Motor neuron (in vitro differentiated cells): Measurements from ENCODE around the gene FAM98A. TPM values are rescaled to one million over a fixed set of nuclear protein-coding genes. Genes with fewer than 3 reads are reported as not detected.

Experiments used
- ATAC-seq, 8 experiments: fragments of 200-7000 bp; cut with Tn5 transposase; replicated peaks in 6 of 8; 2 replicates each; pipeline ENCODE4 v1.8.0; 2021; ENCODE audit warnings: mild to moderate bottlenecking in 8 of 8, moderate library complexity in 8 of 8
- H3K27ac ChIP-seq, 2 donors: fragments of 250-450 bp; sonication (Bioruptor Pico); 2 replicates each; pipeline ENCODE4 v1.9.0; 2021; ENCODE audit warnings: antibody characterized with exemption in 2 of 2, mild to moderate bottlenecking in 2 of 2, moderate library complexity in 1 of 2
- H3K4me1 ChIP-seq, 2 donors: fragments of 250-450 bp; sonication (Bioruptor Pico); replicated peaks in 1 of 2; 2 replicates each; pipeline ENCODE4 v1.6.1; 2021; ENCODE audit warnings: antibody characterized with exemption in 2 of 2, mild to moderate bottlenecking in 2 of 2, moderate library complexity in 1 of 2
- H3K4me3 ChIP-seq, 5 donors: fragments of 250-450 bp; sonication (Bioruptor Pico); 2 replicates each; pipeline ENCODE4 v1.9.0; 2021; ENCODE audit warnings: antibody characterized with exemption in 5 of 5, mild to moderate bottlenecking in 5 of 5, moderate library complexity in 4 of 5
- WGBS, 10 experiments: fragments of 450-650 bp; shearing (Covaris generic); methylation state at CpG; one replicate each; pipeline ENCODE4 v1.0.0; 2022; 5-methylcytosine and 5-hydroxymethylcytosine counted together
- in situ Hi-C, 9 experiments: fragments of 400-800 bp; cut with MboI; loops; one replicate each; pipeline ENCODE4 v1.15.0; 2021; ENCODE audit warnings: low sequenced_read_pairs in 9 of 9, low pct_unique_long_range_greater_than_20kb in 2 of 9; ENCODE audit not compliant: unreplicated experiment in 9 of 9
- total RNA-seq, 8 experiments: library from RNA; unstranded; fragments of 300-600 nt; gene quantifications; 2 replicates each; pipeline versions ENCODE4 v1.2.3 to v1.2.4, GENCODE V29; 2022

The FAM98A gene
- total RNA-seq, 8 experiments from 2014 or later: 20.1 to 100 (median 40.7) TPM

- Histone ChIP-seq H3K4me1 (no peaks in the 10 kb centered on the region), H3K4me3 (no peak overlapping the region), H3K27ac (no peak overlapping the region)
- WGBS, 10 experiments: 100% methylated on average over 1 of the region's 1 CpG; no CpG with 5 or more reads in 9 of the 10 experiments
- peak in 4 of 8 experiments; percentile 20 to 76 (median 38) for ATAC-seq
- in situ Hi-C loops: loop anchor here in 1 of 9 experiments (25.0 kb wide), 1 partner anchor 109 kb away; no protein-coding TSS in a partner anchor
Measured at GRCh38 chr2:33552758-33553461, 46.2 kb downstream of the FAM98A start.

GRCh38 chr2:33550206-33550605 lies 48.9 kb downstream of the FAM98A start:
- Histone ChIP-seq H3K4me1 (no peaks in the 10 kb centered on the region), H3K4me3 (no peak overlapping the region), H3K27ac (no peak overlapping the region)
- in situ Hi-C loops: loop anchor here in 1 of 9 experiments (25.0 kb wide), 1 partner anchor 112 kb away; no protein-coding TSS in a partner anchor
- ATAC-seq: no peak
- 33 to 100% (median 81%) methylated on average over 1 to 3 of the region's 3 CpGs for whole genome bisulfite sequencing, 10 experiments

- Histone ChIP-seq H3K4me1 (no peaks in the 10 kb centered on the region), H3K27ac (no peak overlapping the region), H3K4me3 (no peak overlapping the region)
- WGBS, 10 experiments: 67 to 100% (median 93%) methylated on average over 1 to 4 of the region's 4 CpGs; no CpG with 5 or more reads in 2 of the 10 experiments
- ATAC-seq: no peak
- in situ Hi-C loops: no loop called here
Measured at GRCh38 chr2:33541243-33541642, 57.9 kb downstream of the FAM98A start.

- H3K27ac ChIP-seq: peak overlapping the region; percentile 19 to 42
Measured at GRCh38 chr2:33535421-33535820, 63.7 kb downstream of the FAM98A start.

More at GRCh38 chr2:33535421-33535820, 63.7 kb downstream of the FAM98A start:
- 20 to 80% (median 63%) methylated on average over 1 to 3 of the region's 3 CpGs; no CpG with 5 or more reads in 3 of the 10 experiments for WGBS, 10 experiments
- peaks cover 0 to 3% of the 10 kb centered on the region in 2 donors for H3K4me1 ChIP-seq
- H3K4me3 ChIP-seq: no peak overlapping the region
- in situ Hi-C loops: no loop called here
- peak in 5 of 8 experiments; percentile 26 to 86 (median 77) for ATAC-seq

Other genes starting within 250 kb of the FAM98A start
- gene RASGRP3, start 122.7 kb downstream of the FAM98A start, total RNA-seq: 1 to 10 TPM in 7 of 8 experiments, under 1 TPM in 1; 0.42 to 4.2 (median 2.5) TPM